ENCODE results near the gene KAT5. TPM values are rescaled to one million over a fixed set of nuclear protein-coding genes. Genes with fewer than 3 reads are reported as not detected.
"Not testable (repeated sequence)": the region's sequence is repeated elsewhere in the genome, so short reads cannot be mapped to it uniquely, and the experiment has no call there.

KAT5 gene
- total RNA-seq, 4 donors from 2014 or later, result 68.1 to 118 (median 92.3) TPM

GRCh38 chr11:65672982-65673381 lies 39.1 kb upstream of the KAT5 start:
- H3K4me3 ChIP-seq, result no peak overlapping the region

GRCh38 chr11:65680192-65680743 lies 31.8 kb upstream of the KAT5 start:
- WGBS, 2 donors, result 75 to 78% methylated on average over 5 of the region's 5 CpGs
- no peak for DNase-seq (ENCODE audit: low spot score in 2 of 2)
- H3K9me3 ChIP-seq, result no peaks in the 10 kb centered on the region
- no peaks in the 10 kb centered on the region for H3K36me3 ChIP-seq
- H3K27ac ChIP-seq, result no peak overlapping the region
- H3K4me1 ChIP-seq, result no peaks in the 10 kb centered on the region
- no peak overlapping the region for H3K4me3 ChIP-seq
- no peaks in the 10 kb centered on the region for H3K27me3 ChIP-seq
- TF ChIP-seq EP300 (IDR thresholded peaks at IDR 0.05) (no peak), POLR2A (IDR thresholded peaks at IDR 0.05) (no peak), CTCF (IDR thresholded peaks at IDR 0.05) (no peak)

More at GRCh38 chr11:65672982-65673381, 39.1 kb upstream of the KAT5 start:
- no peak overlapping the region for H3K27ac ChIP-seq
- no peak for DNase-seq (ENCODE audit: low spot score in 2 of 2)
- no peaks in the 10 kb centered on the region for H3K9me3 ChIP-seq
- no peaks in the 10 kb centered on the region for H3K27me3 ChIP-seq
- TF ChIP-seq POLR2A (IDR thresholded peaks at IDR 0.05), result no peak
- TF ChIP-seq EP300 (IDR thresholded peaks at IDR 0.05), result no peak
- TF ChIP-seq CTCF (IDR thresholded peaks at IDR 0.05), result no peak
- no peaks in the 10 kb centered on the region for H3K36me3 ChIP-seq
- no peaks in the 10 kb centered on the region for H3K4me1 ChIP-seq
- WGBS, 2 donors, result 90% methylated on average over 2 of the region's 2 CpGs

- H3K27me3 ChIP-seq; H3K36me3 ChIP-seq; H3K27ac ChIP-seq; H3K4me1 ChIP-seq; DNase-seq (ENCODE audit: low spot score in 2 of 2); H3K4me3 ChIP-seq; H3K9me3 ChIP-seq: not testable (repeated sequence)
- 82 to 84% methylated on average over 6 of the region's 6 CpGs for WGBS, 2 donors
Measured at GRCh38 chr11:65683480-65683879, 28.6 kb upstream of the KAT5 start.

- DNase-seq (ENCODE audit: low spot score in 2 of 2), result no peak
- WGBS, 2 donors, result 80 to 83% methylated on average over 8 of the region's 8 CpGs
Measured at GRCh38 chr11:65685981-65686380, 26.1 kb upstream of the KAT5 start.

GRCh38 chr11:65691847-65692246 lies 20.2 kb upstream of the KAT5 start:
- H3K36me3 ChIP-seq; H3K27ac ChIP-seq; H3K4me1 ChIP-seq; H3K4me3 ChIP-seq; DNase-seq (ENCODE audit: low spot score in 2 of 2); H3K27me3 ChIP-seq; H3K9me3 ChIP-seq: not testable (repeated sequence)
- 90 to 94% methylated on average over 8 of the region's 8 CpGs for WGBS, 2 donors

More at GRCh38 chr11:65685981-65686380, 26.1 kb upstream of the KAT5 start:
- Histone ChIP-seq H3K9me3 (no peaks in the 10 kb centered on the region), H3K27ac (no peak overlapping the region), H3K27me3 (no peaks in the 10 kb centered on the region), H3K4me1 (no peaks in the 10 kb centered on the region), H3K4me3 (no peak overlapping the region), H3K36me3 (no peaks in the 10 kb centered on the region)
- TF ChIP-seq EP300 (IDR thresholded peaks at IDR 0.05) (no peak), POLR2A (IDR thresholded peaks at IDR 0.05) (no peak), CTCF (IDR thresholded peaks at IDR 0.05) (no peak)

GRCh38 chr11:65692367-65692766 lies 19.7 kb upstream of the KAT5 start:
- H3K27me3 ChIP-seq, result no peaks in the 10 kb centered on the region
- no peaks in the 10 kb centered on the region for H3K9me3 ChIP-seq
- WGBS, 2 donors, result 75 to 81% methylated on average over 11 of the region's 11 CpGs
- no peak overlapping the region for H3K4me3 ChIP-seq
- peaks cover 0 to 8% (median 0%) of the 10 kb centered on the region in 4 donors for H3K4me1 ChIP-seq
- H3K27ac ChIP-seq, result no peak overlapping the region
- no peak for DNase-seq (ENCODE audit: low spot score in 2 of 2)
- no peaks in the 10 kb centered on the region for H3K36me3 ChIP-seq
- no peak for TF ChIP-seq CTCF (IDR thresholded peaks at IDR 0.05)
- no peak for TF ChIP-seq EP300 (IDR thresholded peaks at IDR 0.05)
- TF ChIP-seq POLR2A (IDR thresholded peaks at IDR 0.05), result no peak

Data from tibial nerve (tissue), 4 donors.